ENCODE data around the gene TRIM22.
"Not testable (repeated sequence)": the region's sequence is repeated elsewhere in the genome, so short reads cannot be mapped to it uniquely, and the experiment has no call there.

The TRIM22 gene

GRCh38 chr11:5691238-5691963 is 1.8 kb downstream of the TRIM22 start:
- DNase-seq = not testable (repeated sequence)

GRCh38 chr11:5691964-5692361 is 2.4 kb downstream of the TRIM22 start:
- peak; percentile 21 for DNase-seq

- DNase-seq = no peak
These were observed 5.1 kb downstream of the TRIM22 start for GRCh38 chr11:5694642-5695041.

- no peak for DNase-seq
These were observed 6.0 kb downstream of the TRIM22 start for GRCh38 chr11:5695580-5695979.

- no peak for DNase-seq
These were observed 6.6 kb downstream of the TRIM22 start for GRCh38 chr11:5696210-5696609.

- no peak for DNase-seq
These were observed 8.7 kb downstream of the TRIM22 start for GRCh38 chr11:5698281-5698680.

GRCh38 chr11:5700421-5701054 is 10.9 kb downstream of the TRIM22 start:
- no peak for DNase-seq

GRCh38 chr11:5701055-5701577 is 11.5 kb downstream of the TRIM22 start:
- DNase-seq = no peak

GRCh38 chr11:5703741-5704536 is 14.3 kb downstream of the TRIM22 start:
- no peak for DNase-seq

- no peak for DNase-seq
These were observed 16.1 kb downstream of the TRIM22 start for GRCh38 chr11:5705688-5706087.

GRCh38 chr11:5712507-5712906 is 22.9 kb downstream of the TRIM22 start:
- peak; percentile 26 for DNase-seq

GRCh38 chr11:5713695-5714094 is 24.1 kb downstream of the TRIM22 start:
- DNase-seq = no peak

- not testable (repeated sequence) for DNase-seq
These were observed 26.9 kb downstream of the TRIM22 start for GRCh38 chr11:5716518-5716917.

- no peak for DNase-seq
These were observed 30.3 kb downstream of the TRIM22 start for GRCh38 chr11:5719703-5720495.

- no peak for DNase-seq
These were observed 33.0 kb downstream of the TRIM22 start for GRCh38 chr11:5722622-5723021.

- no peak for DNase-seq
These were observed 36.8 kb downstream of the TRIM22 start for GRCh38 chr11:5726351-5726750.

GRCh38 chr11:5727691-5728090 is 38.1 kb downstream of the TRIM22 start:
- no peak for DNase-seq

GRCh38 chr11:5736396-5736795 is 46.8 kb downstream of the TRIM22 start, which contains the start of gene OR56B1:
Gene OR56B1 (plus strand): TSS chr11:5736448. CDS start chr11:5736517, 69 bp downstream.
- no peak for DNase-seq

GRCh38 chr11:5737091-5737490 is 47.5 kb downstream of the TRIM22 start:
- no peak for DNase-seq

- DNase-seq = no peak
These were observed 48.2 kb downstream of the TRIM22 start for GRCh38 chr11:5737670-5738392.

- no peak for DNase-seq
These were observed 48.8 kb downstream of the TRIM22 start for GRCh38 chr11:5738431-5738830.

- no peak for DNase-seq
These were observed 57.0 kb downstream of the TRIM22 start for GRCh38 chr11:5746614-5747013.

All from CD4-positive, alpha-beta T cell treated with Interleukin-12 subunit alpha and Interleukin-12 subunit beta, for 1 hour (primary cell).